Kidney (tissue), 14 donors: Measurements from ENCODE around the gene ZNF236. TPM values are rescaled to one million over a fixed set of nuclear protein-coding genes. Genes with fewer than 3 reads are reported as not detected.
A peak's percentile ranks its signal among the peaks of the same experiment; 100 is the strongest.

Source experiments
- DNase-seq, 5 donors: peaks; one replicate each; pipeline ENCODE4 v3.0.0-alpha.2; 2013 to 2020
- FAIRE-seq: peaks from 2 replicates; lab custom pipeline; 2012; peaks lifted over from hg19 to GRCh38; lab: Jason Lieb, UNC
- H3K27ac ChIP-seq, 2 donors: one replicate each; pipeline ENCODE4 v1.7.0; 2013; ENCODE audit warnings: low read depth in 2 of 2, low read length in 2 of 2, inconsistent platforms in 1 of 2
- H3K27me3 ChIP-seq: one replicate; pipeline ENCODE4 v1.7.1; 2013; ENCODE audit warnings: low read length, inconsistent platforms; ENCODE audit not compliant: control insufficient read depth, insufficient read depth
- H3K36me3 ChIP-seq, 3 donors: one replicate each; pipeline versions ENCODE4 v1.7.0 to v1.7.1; 2013; ENCODE audit warnings: low read length in 3 of 3, control low read depth in 1 of 3, inconsistent platforms in 1 of 3; ENCODE audit not compliant: insufficient read depth in 3 of 3, control insufficient read depth in 2 of 3
- H3K4me1 ChIP-seq, 3 donors: one replicate each; pipeline versions ENCODE4 v1.7.0 to v1.7.1; 2013; ENCODE audit warnings: low read length in 3 of 3, inconsistent platforms in 1 of 3, low read depth in 1 of 3; ENCODE audit not compliant: control insufficient read depth in 2 of 3, insufficient read depth in 2 of 3
- H3K4me3 ChIP-seq, 3 donors: one replicate each; pipeline versions ENCODE4 v1.7.0 to v1.8.1; 2013; ENCODE audit warnings: low read length in 3 of 3, control low read depth in 1 of 3, inconsistent platforms in 1 of 3
- H3K9ac ChIP-seq, 3 donors: one replicate each; pipeline versions ENCODE4 v1.7.0 to v1.7.1; 2013; ENCODE audit warnings: low read length in 3 of 3, control low read depth in 1 of 3, inconsistent platforms in 1 of 3
- H3K9me3 ChIP-seq, 3 donors: one replicate each; pipeline versions ENCODE4 v1.7.0 to v1.7.1; 2013; ENCODE audit warnings: low read length in 3 of 3, control low read depth in 1 of 3, inconsistent platforms in 1 of 3; ENCODE audit not compliant: control insufficient read depth in 2 of 3, insufficient read depth in 1 of 3
- CTCF ChIP-seq: IDR thresholded peaks from 3 replicates; pipeline ENCODE4 v1.5.1; 2012; ENCODE audit warnings: mild to moderate bottlenecking, moderate library complexity, borderline replicate concordance; ENCODE audit not compliant: insufficient read depth; ENCODE audit errors: extremely low read depth
- intact Hi-C: fragments of 100-400 bp; cut with DNase I; formaldehyde crosslinking; loops from one replicate; pipeline ENCODE4 v1.11.1; 2022
- polyA plus RNA-seq: library from polyadenylated mRNA; stranded (reverse); fragments of 350-450 nt; fragmentation: Illumina TruSeq; extraction: RNeasy Lipid Tissue Mini Kit (QIAGEN cat#74804); gene quantifications from one replicate; pipeline ENCODE4 v1.2.3, GENCODE V29; 2014; ENCODE audit warnings: low read depth, low replicate concordance; ENCODE audit not compliant: insufficient read depth
- total RNA-seq: library from RNA; stranded (reverse); fragmentation: NEBNext Ultra II Directional; extraction: Animal tissue kit (Norgen Biotek cat#: 25700); gene quantifications from one replicate; pipeline ENCODE4 v1.2.1, GENCODE V29; 2021
- donor health status: control.
- donor health status: control.
- donor health status: control.
- donor health status: control.
- donor health status: control.
- donor health status: DM: yes; HTN: yes; CAD: no.
- donor health status: Normal renal cell carcinoma (clear cell type).

Gene ZNF236
- total and polyA plus RNA-seq, 2 donors from 2014 or later = 1.1 to 18.6 TPM

- DNase-seq (peak in 2 of 5 donors; percentile 14 to 25), FAIRE-seq (no peak)
- no peaks in the 10 kb centered on the region for H3K36me3 ChIP-seq
- TF ChIP-seq CTCF = no peak
- H3K4me1 ChIP-seq = peaks cover 4 to 9% (median 4%) of the 10 kb centered on the region in 3 donors
- no peaks in the 10 kb centered on the region for H3K27me3 ChIP-seq
- no peak overlapping the region for H3K27ac ChIP-seq
- H3K4me3 ChIP-seq = no peak overlapping the region
- intact Hi-C loops = no loop called here
- no peaks in the 10 kb centered on the region for H3K9me3 ChIP-seq
- H3K9ac ChIP-seq = no peak overlapping the region
Observed at GRCh38 chr18:76980663-76981395, 158.5 kb downstream of the ZNF236 start.

- no peak overlapping the region for H3K9ac ChIP-seq
- no peak for FAIRE-seq
- peaks cover 4 to 9% (median 4%) of the 10 kb centered on the region in 3 donors for H3K4me1 ChIP-seq
- peak in 2 of 5 donors; percentile 9 to 34 for DNase-seq
- no peak for TF ChIP-seq CTCF
- H3K36me3 ChIP-seq = no peaks in the 10 kb centered on the region
- no peak overlapping the region for H3K4me3 ChIP-seq
- H3K9me3 ChIP-seq = no peaks in the 10 kb centered on the region
- H3K27me3 ChIP-seq = no peaks in the 10 kb centered on the region
- intact Hi-C loops = no loop called here
- H3K27ac ChIP-seq = no peak overlapping the region
Observed at GRCh38 chr18:76981396-76981968, 159.1 kb downstream of the ZNF236 start.

- no peak for FAIRE-seq
- intact Hi-C loops = no loop called here
- peak in 1 of 5 donors; percentile 19 for DNase-seq
- Histone ChIP-seq H3K27me3 (no peaks in the 10 kb centered on the region), H3K9ac (no peak overlapping the region), H3K36me3 (no peaks in the 10 kb centered on the region), H3K4me1 (peaks cover 4 to 9% (median 4%) of the 10 kb centered on the region in 3 donors), H3K27ac (no peak overlapping the region), H3K4me3 (no peak overlapping the region), H3K9me3 (no peaks in the 10 kb centered on the region)
- no peak for TF ChIP-seq CTCF
Observed at GRCh38 chr18:76982038-76982437, 159.7 kb downstream of the ZNF236 start.
